DMS 273 (cell line): Measurements from ENCODE around the gene WNK2.
"Not testable (repeated sequence)": the region's sequence is repeated elsewhere in the genome, so short reads cannot be mapped to it uniquely, and the experiment has no call there.

Source experiments
- DNase-seq: peaks from one replicate; lab custom pipeline; 2025; ENCODE audit not compliant: unreplicated experiment; lab: John Stamatoyannopoulos, UW

The WNK2 gene

DNA sequence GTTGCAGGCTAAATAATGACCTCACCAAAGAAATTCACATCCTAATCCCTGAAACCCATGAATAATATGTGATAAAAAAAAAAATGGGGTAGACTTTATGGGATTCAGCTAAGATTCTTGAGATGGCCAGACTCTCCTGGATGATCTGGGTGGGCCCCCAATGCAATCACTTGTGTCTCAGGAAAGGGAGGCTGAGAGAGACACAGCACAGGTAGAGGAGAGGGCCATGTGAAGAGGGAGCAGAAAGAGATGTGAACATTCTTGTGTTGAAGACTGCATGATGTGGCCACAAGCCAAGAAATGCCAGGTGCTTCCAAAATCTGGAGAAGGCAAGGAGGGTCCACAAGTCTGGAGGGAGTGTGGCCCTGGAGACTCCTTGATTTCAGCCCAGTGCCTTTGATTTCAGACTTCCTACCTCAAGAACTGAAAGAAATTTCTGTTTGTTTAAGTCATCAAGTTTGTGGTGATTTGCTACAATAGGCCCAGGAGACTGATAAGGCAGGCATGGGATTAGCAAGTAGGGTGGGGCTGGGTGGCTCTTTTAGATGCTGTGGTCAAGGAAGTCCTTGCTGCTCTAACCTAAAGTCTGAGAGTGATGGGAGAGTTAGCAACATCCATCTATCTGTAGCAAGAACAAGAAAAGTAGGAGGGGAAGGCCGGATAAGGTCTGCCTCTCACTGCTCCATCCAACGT is 180.9 kb downstream of the WNK2 start:
- no peak for DNase-seq

DNA sequence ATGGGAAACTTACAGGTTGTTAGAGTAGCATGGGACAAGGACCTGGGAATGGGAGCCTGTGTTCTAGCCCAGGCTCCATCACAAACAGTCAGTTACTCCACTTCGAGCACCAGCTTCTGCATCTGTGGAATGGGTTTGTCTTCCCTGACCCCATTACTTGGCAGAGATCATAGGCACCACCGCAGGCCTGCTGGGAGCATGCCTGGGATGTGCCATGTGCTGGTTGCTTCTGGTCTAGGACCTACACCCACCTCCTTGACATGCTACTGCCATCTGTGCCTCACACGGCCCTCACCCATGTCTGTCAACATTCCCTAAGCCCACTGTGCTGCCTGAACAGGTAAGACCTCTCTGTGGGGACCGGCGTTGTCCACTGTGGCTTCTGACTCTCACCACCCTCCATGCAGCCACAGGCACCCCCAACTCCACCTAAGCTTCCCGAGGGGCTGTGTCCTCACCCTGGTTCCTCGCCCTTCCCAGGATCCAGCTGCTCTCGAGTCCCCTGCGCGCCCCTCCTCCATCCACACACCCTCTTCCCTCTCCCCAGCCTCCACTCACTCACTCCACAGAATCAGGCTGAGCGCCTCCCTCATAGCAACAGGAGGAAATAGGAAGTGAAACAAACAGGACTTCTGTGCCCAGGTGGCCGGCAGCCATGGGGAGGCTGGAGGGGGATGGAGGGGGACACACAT is 181.6 kb downstream of the WNK2 start:
- DNase-seq, result no peak

DNA sequence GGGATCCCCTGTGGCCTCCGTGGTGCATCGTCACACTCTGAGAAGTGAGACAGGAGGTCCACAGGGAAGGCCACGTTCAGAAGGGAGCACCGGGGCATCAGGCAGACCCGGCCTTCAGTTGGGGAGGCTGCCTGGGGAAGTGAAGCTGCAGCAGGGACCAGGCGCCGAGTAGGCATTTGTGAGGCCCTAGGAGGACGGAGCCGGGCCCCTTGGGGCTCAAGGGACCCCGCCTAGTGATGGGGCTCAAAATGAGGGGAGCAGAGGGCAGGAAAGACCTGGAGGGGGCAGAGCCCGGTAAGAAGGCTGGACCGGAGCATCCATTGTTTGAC is 182.1 kb downstream of the WNK2 start:
- DNase-seq, result no peak

DNA sequence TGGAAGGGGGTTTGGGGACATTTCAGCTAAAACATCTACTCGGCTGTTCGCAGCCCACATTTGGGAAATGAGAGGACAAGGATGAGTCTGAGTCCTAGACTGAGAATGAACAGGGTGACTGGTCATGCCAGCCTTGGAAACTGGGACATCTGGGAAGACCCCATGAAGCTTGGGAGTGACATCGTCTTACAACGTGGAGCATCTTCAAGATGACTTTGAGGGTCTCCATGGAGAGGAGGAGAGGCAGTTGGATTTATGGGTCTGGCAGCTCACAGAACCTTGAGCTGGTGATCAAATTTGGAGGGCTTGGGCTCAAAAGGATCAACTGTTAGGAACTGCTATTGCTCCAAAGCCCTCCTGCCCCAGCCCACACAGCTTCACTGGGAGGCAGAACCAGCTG is 182.5 kb downstream of the WNK2 start:
- not testable (repeated sequence) for DNase-seq

DNA sequence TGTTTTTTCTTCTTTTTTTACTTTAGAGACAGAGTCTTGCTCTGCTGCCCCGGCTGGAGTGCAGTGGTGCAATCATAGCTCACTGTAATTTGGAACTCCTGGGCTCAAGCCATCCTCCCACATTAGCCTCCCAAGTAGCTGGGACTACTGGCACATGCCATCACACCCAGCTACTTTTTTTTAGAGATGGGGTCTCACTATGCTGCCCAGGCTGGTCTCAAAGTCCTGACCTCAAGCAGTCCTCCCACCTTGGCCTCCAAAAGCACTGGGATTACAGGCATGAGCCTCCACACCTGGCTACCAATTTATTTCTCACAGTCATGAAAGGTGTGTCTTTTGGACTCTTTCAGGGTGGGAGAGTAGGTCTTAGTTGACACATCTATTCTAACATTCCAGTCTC is 184.5 kb downstream of the WNK2 start:
- no peak for DNase-seq

DNA sequence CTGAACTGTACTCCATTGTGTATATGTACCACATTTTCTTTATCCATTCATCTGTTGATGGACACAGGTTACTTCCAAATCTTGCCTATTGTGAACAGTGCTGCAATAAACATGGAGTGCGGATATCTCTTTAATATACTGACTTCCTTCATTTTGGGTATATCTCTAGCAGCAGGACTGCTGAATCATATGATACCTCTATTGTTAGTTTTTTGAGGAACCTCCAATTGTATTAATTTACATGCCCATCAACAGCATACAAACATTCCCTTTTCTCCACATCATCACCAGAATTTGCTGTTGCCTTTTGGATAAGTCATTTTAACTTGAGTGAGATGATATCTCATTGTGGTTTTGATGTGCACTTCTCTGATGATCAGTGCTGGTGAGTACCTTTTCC is 185.7 kb downstream of the WNK2 start:
- DNase-seq, result no peak
